GM21723 (cell line): ENCODE measurements around the gene IL17RA.

Experiments
- ATAC-seq: cut with Tn5 transposase; IDR thresholded peaks from one replicate; pipeline ENCODE4 v1.9.1; 2021; ENCODE audit warnings: mild to moderate bottlenecking, moderate library complexity; ENCODE audit not compliant: unreplicated experiment

Gene IL17RA

GRCh38 chr22:17083811-17084441 lies 874 bp upstream of the IL17RA start:
- ATAC-seq, result no peak

- peak; percentile 22 for ATAC-seq
These were observed 729 bp downstream of the IL17RA start for GRCh38 chr22:17085277-17086181.

- ATAC-seq, result no peak
These were observed 1.5 kb downstream of the IL17RA start for GRCh38 chr22:17086296-17086695.

- ATAC-seq, result no peak
These were observed 2.1 kb downstream of the IL17RA start for GRCh38 chr22:17086788-17087497.

- ATAC-seq, result peak; percentile 38
These were observed 2.8 kb downstream of the IL17RA start for GRCh38 chr22:17087498-17088131.

GRCh38 chr22:17090550-17090949 lies 5.8 kb downstream of the IL17RA start:
- no peak for ATAC-seq

- ATAC-seq, result no peak
These were observed 7.1 kb downstream of the IL17RA start for GRCh38 chr22:17091851-17092250.

- no peak for ATAC-seq
These were observed 8.3 kb downstream of the IL17RA start for GRCh38 chr22:17093081-17093480.

- ATAC-seq, result no peak
These were observed 10.7 kb downstream of the IL17RA start for GRCh38 chr22:17095538-17095937.

- ATAC-seq, result no peak
These were observed 11.3 kb downstream of the IL17RA start for GRCh38 chr22:17096071-17096470.

- ATAC-seq, result no peak
These were observed 12.3 kb downstream of the IL17RA start for GRCh38 chr22:17097062-17097461.

- ATAC-seq, result no peak
These were observed 12.9 kb downstream of the IL17RA start for GRCh38 chr22:17097701-17098100.

- no peak for ATAC-seq
These were observed 13.6 kb downstream of the IL17RA start for GRCh38 chr22:17098379-17098819.

GRCh38 chr22:17100621-17101020 lies 15.8 kb downstream of the IL17RA start:
- no peak for ATAC-seq

GRCh38 chr22:17101475-17102296 lies 16.9 kb downstream of the IL17RA start:
- no peak for ATAC-seq

GRCh38 chr22:17102297-17102667 lies 17.5 kb downstream of the IL17RA start:
- ATAC-seq, result no peak

- ATAC-seq, result no peak
These were observed 18.6 kb downstream of the IL17RA start for GRCh38 chr22:17103351-17103750.

- ATAC-seq, result no peak
These were observed 19.6 kb downstream of the IL17RA start for GRCh38 chr22:17104336-17104935.

- no peak for ATAC-seq
These were observed 20.6 kb downstream of the IL17RA start for GRCh38 chr22:17105143-17106129.
